Keratinocyte (primary cell): ENCODE data around the gene NHSL1. TPM values are rescaled to one million over a fixed set of nuclear protein-coding genes. Genes with fewer than 3 reads are reported as not detected.

Experiments
- DNase-seq: peaks from one replicate; pipeline ENCODE4 v3.0.0-alpha.2; 2011; ENCODE audit warnings: low read depth, missing footprints, low spot score
- FAIRE-seq: peaks from 2 replicates; lab custom pipeline; 2011; peaks lifted over from hg19 to GRCh38; lab: Jason Lieb, UNC
- H2AFZ ChIP-seq: 2 replicates; pipeline ENCODE4 v1.6.0; 2012; ENCODE audit warnings: low read length, control low read depth, inconsistent platforms; ENCODE audit not compliant: control insufficient read depth
- H3K27ac ChIP-seq: 2 replicates; pipeline ENCODE4 v1.5.1; 2011; ENCODE audit warnings: low read length; ENCODE audit not compliant: control insufficient read depth, insufficient read depth
- H3K27me3 ChIP-seq: 3 replicates; pipeline ENCODE4 v1.6.0; 2011; ENCODE audit warnings: low read length; ENCODE audit not compliant: control insufficient read depth, insufficient read depth; ENCODE audit errors: extremely low read depth
- H3K36me3 ChIP-seq, 2 experiments: 2 replicates in 1 of 2; 3 replicates in 1 of 2; pipeline ENCODE4 v1.5.1; 2011; ENCODE audit warnings: low read length in 2 of 2, mild to moderate bottlenecking in 1 of 2; ENCODE audit not compliant: control insufficient read depth in 2 of 2, insufficient read depth in 2 of 2; ENCODE audit errors: extremely low read depth in 1 of 2
- H3K4me1 ChIP-seq: 3 replicates; pipeline ENCODE4 v1.5.1; 2011; ENCODE audit warnings: low read length; ENCODE audit not compliant: control insufficient read depth, insufficient read depth; ENCODE audit errors: extremely low read depth
- H3K4me2 ChIP-seq: 3 replicates; pipeline ENCODE4 v1.6.0; 2011; ENCODE audit warnings: low read depth, low read length; ENCODE audit not compliant: control insufficient read depth, insufficient read depth; ENCODE audit errors: extremely low read depth
- H3K4me3 ChIP-seq, 3 experiments: fragments of 200-600 bp in 1 of 3; sonication (generic) in 1 of 3; 2 replicates in 2 of 3; 3 replicates in 1 of 3; pipeline ENCODE4 v1.5.1; 2011 to 2016; ENCODE audit warnings: low read length in 3 of 3, mild to moderate bottlenecking in 3 of 3, control low read depth in 2 of 3, inconsistent platforms in 1 of 3, low read depth in 1 of 3, mixed read lengths in 1 of 3, mixed run types in 1 of 3, moderate library complexity in 1 of 3; ENCODE audit not compliant: control insufficient read depth in 2 of 3, insufficient read depth in 2 of 3; ENCODE audit errors: extremely low read depth in 1 of 3
- H3K79me2 ChIP-seq: 2 replicates; pipeline ENCODE4 v1.6.0; 2012; ENCODE audit warnings: low read length; ENCODE audit not compliant: control insufficient read depth, insufficient read depth
- H3K9ac ChIP-seq: 3 replicates; pipeline ENCODE4 v1.6.0; 2011; ENCODE audit warnings: low read length; ENCODE audit not compliant: control insufficient read depth, insufficient read depth; ENCODE audit errors: extremely low read depth
- H3K9me1 ChIP-seq: 3 replicates; pipeline ENCODE4 v1.6.0; 2011; ENCODE audit warnings: low read length; ENCODE audit not compliant: control insufficient read depth, insufficient read depth; ENCODE audit errors: extremely low read depth
- H3K9me3 ChIP-seq: 2 replicates; pipeline ENCODE4 v1.5.1; 2012; ENCODE audit warnings: low read depth, low read length; ENCODE audit not compliant: control insufficient read depth
- H4K20me1 ChIP-seq: 3 replicates; pipeline ENCODE4 v1.6.0; 2011; ENCODE audit warnings: low read length; ENCODE audit not compliant: control insufficient read depth, insufficient read depth; ENCODE audit errors: extremely low read depth
- EZH2 ChIP-seq: IDR thresholded peaks from one replicate; pipeline ENCODE4 v1.6.1; 2012; ENCODE audit warnings: inconsistent platforms, mild to moderate bottlenecking, low read length, moderate library complexity
- dilution Hi-C: fragments of 300-500 bp; cut with MboI; formaldehyde crosslinking; loops from one replicate; pipeline ENCODE4 v1.7.0; 2020; ENCODE audit warnings: low sequenced_read_pairs; ENCODE audit not compliant: extremely low pct_ligation_motif_present
- polyA plus RNA-seq, 5 experiments: library from polyadenylated mRNA; depleted of rRNA in 3 of 5; stranded (reverse) in 3 of 5; stranded (forward) in 1 of 5; unstranded in 1 of 5; fragments of >200 nt; gene quantifications; 1 replicate in 1 of 5; 2 replicates in 3 of 5; 3 replicates in 1 of 5; pipeline versions ENCODE4 v1.2.1 to v1.2.3, GENCODE V29; 2011 to 2012; ENCODE audit warnings: missing spikeins in 2 of 5, low read depth in 1 of 5, low replicate concordance in 1 of 5
- TF ChIP-seq, protein P1 (sequence below), 3 experiments: IDR thresholded peaks in 1 of 3; conservative IDR thresholded peaks in 1 of 3; optimal IDR thresholded peaks in 1 of 3; 2 replicates in 2 of 3; 3 replicates in 1 of 3; pipeline versions ENCODE3 to v1.5.1; 2011; ENCODE audit warnings: low read length in 3 of 3, mild to moderate bottlenecking in 3 of 3, moderate library complexity in 2 of 3, control low read depth in 1 of 3, inconsistent platforms in 1 of 3; ENCODE audit not compliant: insufficient read depth in 2 of 3; ENCODE audit errors: extremely low read depth in 1 of 3

NHSL1 gene
- polyA plus RNA-seq, 1 donor (not counting 4 experiments of a cell fraction or from before 2014, with no cell fraction given): 11.8 TPM

DNA sequence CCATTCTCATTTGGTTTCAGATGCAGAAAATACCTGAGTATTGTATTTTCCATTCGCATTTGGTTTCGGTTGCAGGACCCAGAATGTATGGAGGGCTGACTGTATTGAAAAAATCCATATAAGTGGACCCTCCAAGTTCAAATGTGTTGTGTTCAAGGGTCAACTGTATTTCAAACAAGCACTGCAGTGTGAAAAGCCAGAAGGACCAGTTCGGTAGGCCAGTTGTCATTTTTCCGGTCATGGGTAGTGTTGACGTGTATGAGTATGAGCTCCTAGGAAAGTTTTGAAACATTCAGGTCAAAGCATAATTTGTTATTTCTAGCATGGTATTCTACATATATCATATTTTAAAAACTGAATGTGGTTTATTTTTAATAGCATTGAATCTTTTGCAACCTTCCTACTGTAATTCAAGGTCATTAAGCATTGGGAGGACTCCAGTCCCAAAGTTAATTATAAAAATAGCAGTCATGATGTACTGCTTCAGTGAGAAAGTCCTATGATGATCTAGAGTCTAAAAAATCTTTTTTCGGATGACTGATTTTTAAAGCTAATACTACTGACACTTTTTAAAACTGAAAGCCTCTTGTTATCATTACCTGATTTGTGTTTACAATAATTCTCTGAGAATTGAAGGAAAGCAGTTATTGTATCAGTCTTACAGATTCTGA lies 18.9 kb downstream of the NHSL1 start:
- Histone ChIP-seq H2AFZ (no peak overlapping the region), H3K9me1 (peaks cover 2% of the 10 kb centered on the region), H3K36me3 (peaks cover 4 to 8% of the 10 kb centered on the region in 2 experiments), H4K20me1 (no peaks in the 10 kb centered on the region), H3K27me3 (no peaks in the 10 kb centered on the region), H3K79me2 (peaks cover 24% of the 10 kb centered on the region), H3K4me1 (peaks cover 19% of the 10 kb centered on the region), H3K27ac (no peak overlapping the region), H3K9ac (no peak overlapping the region), H3K4me2 (no peak overlapping the region), H3K9me3 (no peaks in the 10 kb centered on the region), H3K4me3 (no peak overlapping the region)
- dilution Hi-C loops: no loop called here
- no peak for DNase-seq
- FAIRE-seq: no peak
- TF ChIP-seq, protein P1, sequence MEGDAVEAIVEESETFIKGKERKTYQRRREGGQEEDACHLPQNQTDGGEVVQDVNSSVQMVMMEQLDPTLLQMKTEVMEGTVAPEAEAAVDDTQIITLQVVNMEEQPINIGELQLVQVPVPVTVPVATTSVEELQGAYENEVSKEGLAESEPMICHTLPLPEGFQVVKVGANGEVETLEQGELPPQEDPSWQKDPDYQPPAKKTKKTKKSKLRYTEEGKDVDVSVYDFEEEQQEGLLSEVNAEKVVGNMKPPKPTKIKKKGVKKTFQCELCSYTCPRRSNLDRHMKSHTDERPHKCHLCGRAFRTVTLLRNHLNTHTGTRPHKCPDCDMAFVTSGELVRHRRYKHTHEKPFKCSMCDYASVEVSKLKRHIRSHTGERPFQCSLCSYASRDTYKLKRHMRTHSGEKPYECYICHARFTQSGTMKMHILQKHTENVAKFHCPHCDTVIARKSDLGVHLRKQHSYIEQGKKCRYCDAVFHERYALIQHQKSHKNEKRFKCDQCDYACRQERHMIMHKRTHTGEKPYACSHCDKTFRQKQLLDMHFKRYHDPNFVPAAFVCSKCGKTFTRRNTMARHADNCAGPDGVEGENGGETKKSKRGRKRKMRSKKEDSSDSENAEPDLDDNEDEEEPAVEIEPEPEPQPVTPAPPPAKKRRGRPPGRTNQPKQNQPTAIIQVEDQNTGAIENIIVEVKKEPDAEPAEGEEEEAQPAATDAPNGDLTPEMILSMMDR (optimal IDR thresholded peaks at IDR 0.05 in 1 of 3, IDR thresholded peaks at IDR 0.05 in 1 of 3, conservative IDR thresholded peaks at IDR 0.05 in 1 of 3; ENCODE audit: extremely low read depth in 1 of 3, insufficient read depth in 2 of 3, low read length in 3 of 3): no peak
- TF ChIP-seq EZH2: no peak

DNA sequence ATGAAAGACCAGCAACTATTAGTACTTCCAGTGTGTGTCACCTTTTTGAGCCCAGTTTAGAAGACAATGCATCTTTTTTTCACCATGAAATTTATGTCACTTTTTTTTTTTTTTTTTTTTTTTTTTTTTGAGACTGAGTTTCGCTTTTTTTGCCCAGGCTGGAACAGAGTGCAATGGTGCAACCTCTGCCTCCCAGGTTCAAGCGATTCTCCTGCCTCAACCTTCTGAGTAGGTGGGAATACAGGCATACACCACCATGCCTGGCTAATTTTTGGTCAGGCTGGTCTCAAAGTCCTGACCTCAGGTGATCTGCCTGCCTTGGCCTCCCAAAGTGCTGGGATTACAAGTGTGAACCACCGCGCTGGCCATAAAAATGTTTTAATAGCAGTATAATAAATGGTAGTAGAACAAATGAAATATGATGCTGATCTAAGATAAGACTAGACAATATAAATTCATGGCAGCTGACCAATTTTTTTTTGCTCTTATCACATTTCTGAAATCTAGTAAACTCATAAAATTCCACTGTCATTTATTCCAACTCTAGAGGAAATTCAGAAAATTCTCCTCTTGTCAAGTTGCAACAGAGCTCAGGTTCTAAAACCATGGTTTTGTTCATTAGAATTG lies 21.3 kb downstream of the NHSL1 start:
- TF ChIP-seq, protein P1 (optimal IDR thresholded peaks at IDR 0.05 in 1 of 3, IDR thresholded peaks at IDR 0.05 in 1 of 3, conservative IDR thresholded peaks at IDR 0.05 in 1 of 3; ENCODE audit: extremely low read depth in 1 of 3, insufficient read depth in 2 of 3, low read length in 3 of 3): no peak
- no peak for TF ChIP-seq EZH2
- H3K4me2 ChIP-seq: no peak overlapping the region
- no peaks in the 10 kb centered on the region for H4K20me1 ChIP-seq
- no peak overlapping the region for H2AFZ ChIP-seq
- H3K9me3 ChIP-seq: no peaks in the 10 kb centered on the region
- H3K4me3 ChIP-seq: no peak overlapping the region
- H3K9ac ChIP-seq: no peak overlapping the region
- H3K36me3 ChIP-seq: peaks cover 7 to 8% of the 10 kb centered on the region in 2 experiments
- peaks cover 21% of the 10 kb centered on the region for H3K79me2 ChIP-seq
- H3K9me1 ChIP-seq: peaks cover 2% of the 10 kb centered on the region
- peaks cover 4% of the 10 kb centered on the region for H3K4me1 ChIP-seq
- H3K27me3 ChIP-seq: no peaks in the 10 kb centered on the region
- FAIRE-seq: no peak
- H3K27ac ChIP-seq: no peak overlapping the region
- DNase-seq: no peak
- dilution Hi-C loops: no loop called here
